Activated B cell treated with CpG ODN at 0.5 μM for 24 hours (primary cell): ENCODE measurements around the gene RMI2. TPM values are rescaled to one million over a fixed set of nuclear protein-coding genes. Genes with fewer than 3 reads are reported as not detected.
A peak's percentile ranks its signal among the peaks of the same experiment; 100 is the strongest.
"Not testable (repeated sequence)": the region's sequence is repeated elsewhere in the genome, so short reads cannot be mapped to it uniquely, and the experiment has no call there.

Source experiments
- ATAC-seq: fragments of 200-7000 bp; cut with Tn5 transposase; one replicate; pipeline ENCODE4 v1.10.0; 2021; ENCODE audit warnings: low read depth, mild to moderate bottlenecking, moderate library complexity
- CTCF ChIA-PET: fragments of 350-600 bp; sonication (Branson Sonifier 250); formaldehyde crosslinking; loops from one replicate; lab custom pipeline; 2021; ENCODE audit warnings: antibody characterized with exemption; lab: Charles Lee
- POLR2A ChIA-PET: fragments of 350-600 bp; sonication (Branson Sonifier 250); formaldehyde crosslinking; loops from one replicate; lab custom pipeline; 2021; ENCODE audit warnings: antibody characterized with exemption; lab: Charles Lee
- DNase-seq: peaks from one replicate; pipeline ENCODE4 v3.0.0; 2022
- H3K27ac Mint-ChIP-seq: one replicate; pipeline ENCODE4 v1.8.0; 2020; ENCODE audit warnings: mixed read lengths
- H3K27me3 Mint-ChIP-seq: one replicate; pipeline ENCODE4 v1.8.0; 2021; ENCODE audit warnings: mixed read lengths
- H3K36me3 Mint-ChIP-seq: one replicate; pipeline ENCODE4 v1.8.0; 2021; ENCODE audit warnings: low read depth, mixed read lengths
- H3K4me1 Mint-ChIP-seq: one replicate; pipeline ENCODE4 v1.8.0; 2021; ENCODE audit warnings: mixed read lengths
- H3K4me3 Mint-ChIP-seq: one replicate; pipeline ENCODE4 v1.8.0; 2020; ENCODE audit warnings: mild to moderate bottlenecking, mixed read lengths
- H3K9me3 Mint-ChIP-seq: one replicate; pipeline ENCODE4 v1.8.0; 2020; ENCODE audit warnings: mixed read lengths
- CTCF ChIP-seq: fragments of 200-600 bp; IDR thresholded peaks from one replicate; pipeline ENCODE4 v1.8.0; 2022; ENCODE audit warnings: antibody characterized with exemption, mild to moderate bottlenecking
- intact Hi-C: fragments of 100-400 bp; cut with micrococcal nuclease; formaldehyde crosslinking; loops from one replicate; pipeline ENCODE4 v1.15.1; 2024
- total RNA-seq: library from RNA; stranded (reverse); gene quantifications from 2 replicates; pipeline ENCODE4 v1.2.3, GENCODE V29; 2022

RMI2 gene
- total RNA-seq, 1 donor from 2014 or later, result 8.1 TPM

GRCh38 chr16:11297492-11298142 lies 47.6 kb upstream of the RMI2 start:
- POLR2A ChIA-PET, result interaction anchor here (0.5 to 5.7 kb wide), 29 partner anchors 11 to 333 kb away, joined by 3 to 197 read pairs (median 7); partner anchors contain the start of gene SOCS1
- Mint-ChIP-seq H3K27ac (peak overlapping the region; percentile 85), H3K4me3 (peak overlapping the region; percentile 73), H3K4me1 (peaks cover 72% of the 10 kb centered on the region), H3K9me3 (no peaks in the 10 kb centered on the region), H3K36me3 (no peaks in the 10 kb centered on the region), H3K27me3 (no peaks in the 10 kb centered on the region)
- CTCF ChIA-PET, result interaction anchor here (0.6 to 4.3 kb wide), 21 partner anchors 9 to 344 kb away, joined by 3 to 94 read pairs (median 6); partner anchors contain the start of genes PRM2 and SOCS1
- intact Hi-C loops, result loop anchor here (1.0 to 5.0 kb wide), 9 partner anchors 11 to 332 kb away; partner anchors contain the start of genes RMI2 and SOCS1
- ATAC-seq (peak; percentile 97), DNase-seq (peak; percentile 85)
- no peak for TF ChIP-seq CTCF

GRCh38 chr16:11298143-11298900 lies 46.9 kb upstream of the RMI2 start:
- intact Hi-C loops, result loop anchor here (5.0 kb wide), 1 partner anchor 221 kb away; no protein-coding TSS in a partner anchor
- Mint-ChIP-seq H3K4me1 (peaks cover 67% of the 10 kb centered on the region), H3K27me3 (no peaks in the 10 kb centered on the region), H3K36me3 (no peaks in the 10 kb centered on the region), H3K27ac (peak overlapping the region; percentile 85), H3K9me3 (no peaks in the 10 kb centered on the region), H3K4me3 (peak overlapping the region; percentile 73)
- ATAC-seq, result no peak
- CTCF ChIA-PET, result interaction anchor here (1.1 to 4.3 kb wide), 17 partner anchors 11 to 345 kb away, joined by 3 to 94 read pairs (median 7); partner anchors contain the start of genes PRM2 and SOCS1
- TF ChIP-seq CTCF, result no peak
- DNase-seq, result no peak
- POLR2A ChIA-PET, result interaction anchor here (1.0 to 5.7 kb wide), 25 partner anchors 12 to 333 kb away, joined by 3 to 197 read pairs (median 8); partner anchors contain the start of gene SOCS1

GRCh38 chr16:11298950-11299547 lies 46.2 kb upstream of the RMI2 start:
- not testable (repeated sequence) for H3K36me3 Mint-ChIP-seq, H3K27me3 Mint-ChIP-seq, H3K9me3 Mint-ChIP-seq, DNase-seq, ATAC-seq
- intact Hi-C loops, result loop anchor here (5.0 kb wide), 1 partner anchor 222 kb away; no protein-coding TSS in a partner anchor
- peaks cover 60% of the 10 kb centered on the region for H3K4me1 Mint-ChIP-seq
- CTCF ChIA-PET, result interaction anchor here (1.1 to 4.3 kb wide), 10 partner anchors 10 to 345 kb away, joined by 3 to 94 read pairs (median 15); partner anchors contain the start of gene SOCS1
- POLR2A ChIA-PET, result interaction anchor here (0.6 to 5.7 kb wide), 13 partner anchors 11 to 420 kb away, joined by 3 to 197 read pairs (median 14); partner anchors contain the start of gene SOCS1
- peak overlapping the region; percentile 54 for H3K4me3 Mint-ChIP-seq
- peak overlapping the region; percentile 82 for H3K27ac Mint-ChIP-seq

- no peaks in the 10 kb centered on the region for H3K36me3 Mint-ChIP-seq
- no peaks in the 10 kb centered on the region for H3K9me3 Mint-ChIP-seq
- intact Hi-C loops, result loop anchor here (5.0 kb wide), 1 partner anchor 223 kb away; no protein-coding TSS in a partner anchor
- DNase-seq (no peak), ATAC-seq (no peak)
- H3K4me3 Mint-ChIP-seq, result no peak overlapping the region
- H3K27me3 Mint-ChIP-seq, result no peaks in the 10 kb centered on the region
- ChIA-PET CTCF (interaction anchor here (0.7 to 4.3 kb wide), 3 partner anchors 11 to 43 kb away, joined by 3 to 94 read pairs (median 28); partner anchors contain the start of gene SOCS1), POLR2A (interaction anchor here (0.5 to 5.7 kb wide), 10 partner anchors 10 to 421 kb away, joined by 3 to 197 read pairs (median 9); partner anchors contain the start of gene SOCS1)
- TF ChIP-seq CTCF, result no peak
- H3K4me1 Mint-ChIP-seq, result peaks cover 55% of the 10 kb centered on the region
- H3K27ac Mint-ChIP-seq, result peak overlapping the region; percentile 18
These were observed 45.2 kb upstream of the RMI2 start for GRCh38 chr16:11299865-11300559.
